ENCODE measurements around the gene PRKAG2.

PRKAG2 gene

GRCh38 chr7:151781161-151781845, 95.6 kb downstream of the PRKAG2 start:
- FAIRE-seq (no peak), DNase-seq (ENCODE audit: extremely low spot score, insufficient read length, low read depth) (no peak)

DNA sequence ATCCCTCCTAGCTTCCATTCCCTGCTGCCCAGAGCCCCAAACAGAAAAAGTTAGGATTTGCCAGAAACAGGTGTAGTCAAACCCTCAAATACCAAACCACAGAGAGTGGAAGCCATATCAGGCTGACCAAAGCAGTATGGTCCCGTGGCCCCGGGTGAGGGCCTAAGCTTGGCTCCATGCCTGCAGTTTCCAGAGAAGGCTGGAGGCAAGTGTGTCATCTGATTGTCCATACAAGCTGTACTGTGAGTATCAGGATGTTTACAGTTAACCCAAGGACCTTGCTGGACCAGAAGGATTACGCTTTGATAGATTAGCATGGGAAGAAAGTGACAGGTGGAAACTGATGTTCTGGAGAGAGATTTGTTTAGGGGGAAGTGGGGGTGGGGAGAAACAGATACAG, 96.3 kb downstream of the PRKAG2 start:
- FAIRE-seq (no peak), DNase-seq (ENCODE audit: extremely low spot score, insufficient read length, low read depth) (no peak)

- DNase-seq (ENCODE audit: extremely low spot score, insufficient read length, low read depth) (no peak), FAIRE-seq (no peak)
Observed at GRCh38 chr7:151779678-151780077, 97.2 kb downstream of the PRKAG2 start.

GRCh38 chr7:151779255-151779654, 97.7 kb downstream of the PRKAG2 start:
- FAIRE-seq (no peak), DNase-seq (ENCODE audit: extremely low spot score, insufficient read length, low read depth) (no peak)

DNA sequence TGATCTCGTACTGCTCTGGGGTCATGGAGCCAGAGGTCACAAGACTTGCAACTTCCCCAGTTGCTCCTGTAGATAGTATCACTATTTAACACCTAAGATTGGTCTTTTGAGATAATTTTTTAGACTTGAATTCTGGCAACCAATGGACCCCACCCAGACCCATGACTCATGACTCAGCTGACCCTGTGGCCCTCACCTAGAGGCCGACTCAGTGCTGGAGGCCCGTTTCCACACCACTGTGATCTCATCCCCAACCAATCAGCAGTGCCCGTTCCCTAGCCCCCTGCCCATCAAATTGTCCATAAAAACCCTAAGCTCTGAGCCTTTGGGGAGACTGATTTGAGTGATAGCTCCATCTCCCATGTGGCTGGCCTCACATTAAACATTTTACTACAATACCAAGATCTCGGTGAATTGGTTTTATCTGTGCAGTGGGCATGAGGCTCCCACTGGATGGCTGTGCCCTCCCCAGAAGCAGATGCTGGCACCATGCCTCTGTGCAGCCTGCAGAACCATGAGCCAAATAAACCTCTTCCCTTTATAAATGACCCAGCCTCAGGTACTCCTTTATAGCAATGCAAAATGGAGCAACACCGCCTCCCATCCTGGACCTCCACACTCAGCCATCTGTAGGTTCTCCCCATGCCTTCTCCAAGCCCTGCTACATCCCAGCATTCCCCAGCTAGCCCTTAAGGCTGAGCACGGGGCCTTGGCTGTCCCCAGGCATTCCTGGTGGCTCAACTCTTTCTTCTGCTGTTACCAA, 98.8 kb downstream of the PRKAG2 start:
- FAIRE-seq (no peak), DNase-seq (ENCODE audit: extremely low spot score, insufficient read length, low read depth) (no peak)

DNA sequence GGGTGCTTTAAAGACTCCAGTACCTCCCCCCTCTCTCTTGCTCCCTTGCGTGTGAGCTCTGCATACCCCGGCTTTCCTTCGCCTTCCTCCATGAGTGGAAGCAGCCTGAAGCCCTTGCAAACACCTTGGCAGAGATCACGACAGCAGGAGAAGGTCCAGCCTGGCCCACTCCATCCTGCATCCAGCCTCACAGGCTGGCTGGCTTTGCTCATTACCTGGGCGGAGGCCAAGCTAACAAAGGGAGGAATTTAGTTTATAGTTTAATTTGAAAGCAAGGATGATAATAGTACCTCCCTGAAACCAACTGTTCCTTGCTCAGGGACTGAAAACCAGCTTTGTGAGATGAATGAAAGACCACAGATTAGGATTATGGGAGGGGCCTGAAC, 99.4 kb downstream of the PRKAG2 start:
- DNase-seq (ENCODE audit: extremely low spot score, insufficient read length, low read depth) (no peak), FAIRE-seq (no peak)

DNA sequence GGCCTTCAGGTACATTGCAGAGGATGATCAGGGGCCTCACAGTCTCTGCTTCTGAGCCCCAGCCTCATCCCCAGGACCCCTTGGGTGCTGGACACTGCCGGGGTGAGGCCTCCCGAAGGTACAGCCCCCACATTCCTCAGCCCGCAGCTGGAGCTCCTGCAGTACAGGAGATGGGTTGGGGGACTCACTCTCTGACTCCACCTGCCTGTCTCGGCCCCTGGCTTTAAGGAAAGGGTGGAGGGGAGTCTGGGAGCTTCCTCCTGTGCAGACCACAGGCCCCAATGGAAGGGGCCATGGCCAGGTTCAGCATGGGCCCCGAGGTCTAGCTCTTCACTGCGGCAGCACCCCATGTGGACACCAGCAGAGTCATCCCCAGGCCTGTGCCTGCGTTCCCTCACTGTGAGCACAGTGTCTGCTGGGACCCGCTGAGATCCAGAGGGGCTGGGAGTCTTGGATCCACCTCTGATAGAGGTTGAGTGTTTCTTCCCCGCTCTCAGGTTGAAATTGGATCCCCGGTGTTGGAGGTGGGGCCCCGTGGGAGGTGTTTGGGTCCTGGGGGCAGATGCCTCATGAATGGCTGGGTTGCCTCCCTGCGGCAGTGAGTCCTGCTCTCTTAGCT, 99.9 kb downstream of the PRKAG2 start:
- no peak for DNase-seq (ENCODE audit: extremely low spot score, insufficient read length, low read depth)
- FAIRE-seq, result no peak

DNA sequence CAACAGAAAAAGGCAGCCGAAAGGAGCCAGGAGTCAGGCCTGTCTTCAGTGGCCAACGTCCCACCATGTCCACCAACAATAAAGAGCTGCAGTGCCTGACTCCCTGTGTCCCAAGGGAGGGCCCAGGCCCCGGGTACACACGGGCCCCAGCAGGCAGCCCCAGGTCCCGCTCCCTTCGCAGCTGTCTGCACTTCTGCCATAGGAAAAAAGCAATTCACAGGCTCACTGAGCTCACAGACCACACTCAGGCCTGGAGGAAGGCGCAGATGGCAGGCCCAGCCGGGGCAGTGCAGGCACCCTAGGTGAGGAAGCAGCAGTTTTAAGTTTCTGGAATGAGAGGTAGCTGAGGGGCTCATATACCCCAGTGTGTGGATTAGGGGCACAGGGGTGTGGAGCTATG, 100.5 kb downstream of the PRKAG2 start:
- DNase-seq (ENCODE audit: extremely low spot score, insufficient read length, low read depth), result no peak
- FAIRE-seq, result no peak

DNA sequence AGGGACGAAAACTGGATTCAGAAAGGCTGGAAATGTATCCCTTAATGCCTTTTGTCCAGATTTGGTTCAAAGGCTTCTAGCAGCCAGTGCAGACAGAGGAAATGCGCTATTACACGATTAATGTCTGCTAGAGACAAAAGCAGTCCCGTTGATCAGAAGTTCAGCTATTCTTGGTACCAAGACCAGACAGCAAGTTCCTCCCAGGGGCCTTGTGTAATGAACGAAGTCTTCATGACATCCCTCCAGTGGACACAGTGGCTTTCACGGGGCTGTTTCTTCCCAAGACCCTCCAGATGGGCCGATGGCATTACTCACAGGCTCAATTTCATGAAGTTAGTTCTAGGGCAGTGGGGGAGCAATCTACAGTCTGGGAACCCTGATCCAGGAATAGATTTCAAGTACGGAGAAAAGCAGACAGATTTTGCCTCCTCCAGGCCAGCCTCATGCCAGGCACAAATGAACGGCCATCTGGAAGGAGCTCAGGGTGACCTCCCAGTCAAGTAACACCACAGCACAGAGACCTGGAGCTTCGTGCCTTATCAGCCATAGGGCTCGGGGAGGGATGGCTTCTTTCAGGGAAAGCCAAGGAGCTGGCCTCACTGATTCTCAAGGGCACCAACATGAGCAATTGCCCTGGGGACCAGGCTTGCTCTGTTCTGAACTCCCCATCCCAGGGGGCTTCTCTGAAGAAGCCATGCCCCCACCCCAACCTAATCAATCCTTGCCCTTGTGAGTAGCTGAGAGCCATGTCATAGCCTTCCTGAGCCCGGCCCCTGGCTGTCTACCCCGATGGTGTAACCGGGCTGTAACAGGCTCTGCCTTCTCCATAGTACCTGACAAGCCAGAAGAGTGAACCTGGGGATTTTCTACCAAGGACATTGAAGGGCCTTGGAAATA, 101.1 kb downstream of the PRKAG2 start:
- no peak for FAIRE-seq
- no peak for DNase-seq (ENCODE audit: extremely low spot score, insufficient read length, low read depth)

DNA sequence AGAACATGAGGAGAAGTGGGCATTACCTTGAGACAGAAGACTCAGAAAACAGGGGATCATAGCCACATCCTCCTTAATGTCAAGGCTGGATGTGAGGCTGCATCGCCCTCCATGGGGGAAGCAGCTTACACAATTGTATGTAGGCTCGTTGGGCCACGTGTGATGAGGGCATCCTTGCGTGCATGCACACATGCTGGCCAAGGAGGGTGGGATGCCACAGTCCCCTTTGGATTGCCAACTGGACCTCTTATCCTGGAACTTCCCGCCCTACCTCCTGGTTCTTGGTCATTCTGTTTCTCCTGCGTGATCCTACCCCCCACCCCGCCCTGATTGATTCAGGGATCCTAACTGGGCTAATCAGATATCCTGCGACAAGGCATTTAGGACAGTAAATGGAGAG, 102.0 kb downstream of the PRKAG2 start:
- DNase-seq (ENCODE audit: extremely low spot score, insufficient read length, low read depth) (no peak), FAIRE-seq (no peak)

DNA sequence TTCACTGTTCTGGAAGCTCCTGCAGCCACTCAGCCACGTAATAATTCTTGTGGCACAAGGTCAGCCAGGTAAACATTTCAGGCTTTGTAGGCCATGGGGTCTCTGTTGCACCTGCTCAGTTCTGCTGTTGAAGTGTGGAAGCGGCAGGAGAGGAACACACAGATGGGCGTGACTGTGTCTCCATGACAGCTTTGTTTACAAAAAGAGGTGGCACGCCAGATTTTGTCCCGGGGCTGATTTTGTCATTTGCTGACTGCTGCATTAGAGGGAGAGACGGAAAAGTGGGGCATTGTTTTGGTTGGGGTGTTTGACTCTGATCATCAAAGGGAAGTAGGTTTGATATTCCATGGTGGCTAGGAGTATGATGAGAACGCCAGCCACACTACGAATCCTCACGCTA, 103.1 kb downstream of the PRKAG2 start:
- no peak for DNase-seq (ENCODE audit: extremely low spot score, insufficient read length, low read depth)
- FAIRE-seq, result no peak

DNA sequence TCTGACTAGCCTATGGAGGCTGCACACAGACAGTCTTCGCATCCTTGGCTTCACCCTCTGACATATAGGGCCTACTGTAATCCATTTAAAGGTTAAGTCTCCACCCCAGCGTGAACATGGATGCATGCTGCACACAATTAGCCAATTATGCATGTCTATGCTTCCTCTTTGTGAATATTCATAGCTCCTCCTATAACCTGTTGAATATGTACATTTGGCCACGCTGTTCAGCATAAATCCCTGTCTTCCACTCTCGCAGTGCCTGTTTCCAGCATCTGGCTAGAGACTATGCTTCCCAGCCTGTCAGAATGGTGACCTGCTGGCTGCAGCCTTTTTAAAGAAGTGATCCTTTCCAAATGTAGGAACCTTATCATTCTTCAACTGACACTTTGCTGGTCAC, 106.7 kb downstream of the PRKAG2 start:
- DNase-seq (ENCODE audit: extremely low spot score, insufficient read length, low read depth), result no peak

DNA sequence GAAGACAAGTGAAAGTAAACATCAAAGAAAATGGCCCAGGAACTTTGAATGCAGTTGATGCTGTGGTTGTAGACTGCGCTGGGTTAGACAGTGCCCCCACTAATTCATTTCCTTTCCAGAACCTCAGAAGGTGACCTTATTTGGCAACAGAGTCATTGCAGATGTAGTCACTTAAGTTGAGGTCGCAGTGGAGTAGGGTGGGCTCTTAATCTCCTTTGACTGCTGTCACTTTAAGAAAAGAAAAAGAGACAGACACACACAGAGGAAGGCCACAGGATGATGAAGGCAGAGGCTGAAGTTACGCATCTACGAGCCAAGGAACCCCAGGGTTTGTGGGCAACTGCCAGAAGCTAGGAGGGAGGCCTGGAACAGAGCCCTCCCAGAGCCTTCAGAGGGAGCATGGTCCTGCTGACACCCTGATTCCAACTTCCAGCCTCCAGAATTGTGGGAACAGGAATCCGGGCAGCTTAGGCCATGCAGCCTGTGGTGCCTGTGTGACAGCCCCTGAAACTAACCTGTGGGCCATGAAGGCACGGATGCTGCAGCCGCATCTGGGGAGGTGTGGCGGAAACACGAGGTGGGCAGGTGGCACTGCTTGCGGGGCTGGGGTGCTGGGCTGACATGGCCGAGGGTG, 107.6 kb downstream of the PRKAG2 start:
- no peak for FAIRE-seq
- no peak for DNase-seq (ENCODE audit: extremely low spot score, insufficient read length, low read depth)

More for the DNA sequence above, 106.7 kb downstream of the PRKAG2 start:
- FAIRE-seq, result no peak

- DNase-seq (ENCODE audit: extremely low spot score, insufficient read length, low read depth), result no peak
- no peak for FAIRE-seq
Observed at GRCh38 chr7:151768805-151769187, 108.1 kb downstream of the PRKAG2 start.

GRCh38 chr7:151767557-151767956, 109.4 kb downstream of the PRKAG2 start:
- no peak for FAIRE-seq

DNA sequence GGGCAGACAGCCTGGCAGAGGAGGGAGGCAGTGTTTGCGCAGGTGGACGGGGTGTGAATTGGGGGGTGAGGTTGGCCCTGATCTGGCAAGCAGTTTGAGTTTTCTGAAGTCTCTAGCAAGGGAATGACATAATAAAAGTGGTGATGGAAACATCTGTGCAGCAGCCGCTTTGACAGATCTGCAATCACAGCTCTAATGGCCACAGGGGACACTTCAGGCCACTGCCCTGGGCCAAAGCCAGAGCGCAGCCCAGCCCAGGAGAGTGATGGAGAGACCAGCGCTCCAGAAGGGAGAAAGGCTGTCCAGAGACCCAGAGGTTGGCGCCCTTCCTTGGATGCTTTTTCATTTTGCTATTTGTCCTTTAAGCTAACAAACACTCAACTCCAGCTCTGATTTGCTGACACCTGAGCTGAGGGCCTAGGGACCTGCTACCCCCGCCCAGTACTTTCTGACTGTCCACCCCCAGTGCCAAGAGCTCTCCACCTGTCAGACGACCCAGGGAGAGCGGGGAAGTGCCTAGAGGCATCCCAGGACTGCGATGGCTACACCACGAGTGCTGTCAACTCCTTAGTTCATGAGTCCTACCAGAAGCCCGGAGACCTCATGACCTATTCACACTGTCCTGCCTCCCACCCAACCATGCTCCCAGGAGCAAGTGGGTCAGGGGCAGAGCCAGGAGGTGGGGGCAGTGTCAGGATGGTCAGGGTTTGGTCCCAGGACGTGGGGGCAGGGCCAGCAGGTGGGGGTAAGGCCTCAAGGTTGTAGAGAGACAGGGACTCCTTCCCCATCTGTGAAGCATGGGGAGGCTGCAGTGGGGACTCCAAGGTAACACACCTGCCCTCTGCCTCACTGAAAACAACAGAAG, 112.6 kb downstream of the PRKAG2 start:
- FAIRE-seq, result no peak
- no peak for DNase-seq (ENCODE audit: extremely low spot score, insufficient read length, low read depth)

More at GRCh38 chr7:151767557-151767956, 109.4 kb downstream of the PRKAG2 start:
- DNase-seq (ENCODE audit: extremely low spot score, insufficient read length, low read depth), result no peak

GRCh38 chr7:151763420-151763984, 113.4 kb downstream of the PRKAG2 start:
- DNase-seq (ENCODE audit: extremely low spot score, insufficient read length, low read depth) (no peak), FAIRE-seq (no peak)

DNA sequence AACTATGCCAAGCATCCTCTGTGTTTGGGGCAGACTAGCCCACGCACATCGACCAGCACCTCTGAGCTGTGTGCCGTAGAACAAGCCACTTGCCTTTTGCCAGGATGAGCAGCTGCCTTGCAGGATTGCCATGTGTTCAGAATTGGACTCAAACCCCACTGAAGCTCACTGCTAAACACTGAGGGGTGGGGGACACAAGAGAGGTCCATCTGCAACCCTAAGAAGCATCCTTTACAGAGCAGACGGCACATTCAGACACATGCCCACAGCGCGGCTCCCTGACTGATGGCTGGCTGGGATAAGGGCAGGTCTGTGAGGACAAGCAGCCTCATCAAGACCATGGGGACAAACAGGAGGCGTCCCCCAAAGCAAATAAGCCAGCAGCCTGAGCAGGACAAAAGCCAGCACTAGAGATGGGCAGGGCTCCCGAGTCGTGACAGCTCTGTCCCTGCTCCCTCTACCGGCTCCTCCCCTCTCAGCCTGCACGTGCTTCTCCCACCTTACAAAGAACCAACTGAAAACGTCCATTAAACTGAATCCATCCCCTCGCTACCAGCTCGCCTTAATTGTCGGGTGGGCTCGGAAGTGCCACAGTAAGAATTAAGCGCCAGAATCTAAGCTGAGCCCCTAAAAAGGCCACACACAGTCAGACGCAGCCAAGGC, 114.2 kb downstream of the PRKAG2 start:
- no peak for FAIRE-seq
- DNase-seq (ENCODE audit: extremely low spot score, insufficient read length, low read depth), result no peak

Data from GM18507 (cell line).